ENCODE measurements around the gene OLFML2A. TPM values are rescaled to one million over a fixed set of nuclear protein-coding genes. Genes with fewer than 3 reads are reported as not detected.

Gene OLFML2A
- total RNA-seq, 1 experiment from 2014 or later, result not detected

GRCh38 chr9:124852829-124853531, 76.0 kb downstream of the OLFML2A start, which contains the start of gene WDR38:
Gene WDR38 (plus strand): TSS chr9:124853460. CDS start chr9:124853532, 72 bp downstream.
- DNase-seq (ENCODE audit: low spot score), result peak; percentile 86

GRCh38 chr9:124853605-124854143, 76.7 kb downstream of the OLFML2A start:
- no peak for DNase-seq (ENCODE audit: low spot score)

- DNase-seq (ENCODE audit: low spot score), result no peak
These were observed 77.2 kb downstream of the OLFML2A start for GRCh38 chr9:124854161-124854560.

DNA sequence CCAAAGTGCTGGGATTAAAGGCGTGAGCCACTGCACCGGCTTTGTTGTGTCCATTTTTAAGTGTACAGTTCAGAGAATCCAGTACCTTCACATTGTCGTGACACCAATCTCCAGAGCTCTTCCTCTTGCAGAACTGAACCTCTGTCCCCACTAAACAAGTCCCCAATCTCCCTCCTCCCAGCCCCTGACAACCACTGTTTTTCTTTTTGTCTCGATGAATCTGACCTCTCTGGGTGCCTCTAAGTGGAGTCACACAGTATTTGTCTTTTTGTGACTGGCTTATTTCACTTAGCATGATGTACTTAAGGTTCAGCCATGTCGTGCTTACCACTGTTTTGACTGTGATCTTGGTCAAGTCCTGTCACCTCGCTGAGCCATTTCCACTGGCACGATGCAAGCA, 77.9 kb downstream of the OLFML2A start:
- DNase-seq (ENCODE audit: low spot score), result no peak

DNA sequence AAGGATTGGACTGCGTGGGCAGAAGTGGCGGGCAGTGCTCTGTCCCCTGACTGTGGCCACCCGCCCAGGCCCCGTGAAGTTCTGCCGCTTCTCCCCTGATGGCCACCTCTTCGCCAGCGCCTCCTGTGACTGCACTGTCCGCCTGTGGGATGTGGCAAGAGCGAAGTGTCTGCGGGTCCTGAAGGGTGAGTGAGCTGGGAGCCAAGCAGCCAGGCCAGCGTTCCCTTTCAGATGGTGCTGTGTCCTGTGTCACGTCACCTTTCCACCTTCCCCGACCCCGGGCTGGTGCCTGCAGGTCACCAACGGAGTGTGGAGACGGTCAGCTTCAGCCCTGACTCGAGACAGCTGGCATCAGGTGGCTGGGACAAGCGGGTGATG, 78.6 kb downstream of the OLFML2A start:
- no peak for DNase-seq (ENCODE audit: low spot score)

DNA sequence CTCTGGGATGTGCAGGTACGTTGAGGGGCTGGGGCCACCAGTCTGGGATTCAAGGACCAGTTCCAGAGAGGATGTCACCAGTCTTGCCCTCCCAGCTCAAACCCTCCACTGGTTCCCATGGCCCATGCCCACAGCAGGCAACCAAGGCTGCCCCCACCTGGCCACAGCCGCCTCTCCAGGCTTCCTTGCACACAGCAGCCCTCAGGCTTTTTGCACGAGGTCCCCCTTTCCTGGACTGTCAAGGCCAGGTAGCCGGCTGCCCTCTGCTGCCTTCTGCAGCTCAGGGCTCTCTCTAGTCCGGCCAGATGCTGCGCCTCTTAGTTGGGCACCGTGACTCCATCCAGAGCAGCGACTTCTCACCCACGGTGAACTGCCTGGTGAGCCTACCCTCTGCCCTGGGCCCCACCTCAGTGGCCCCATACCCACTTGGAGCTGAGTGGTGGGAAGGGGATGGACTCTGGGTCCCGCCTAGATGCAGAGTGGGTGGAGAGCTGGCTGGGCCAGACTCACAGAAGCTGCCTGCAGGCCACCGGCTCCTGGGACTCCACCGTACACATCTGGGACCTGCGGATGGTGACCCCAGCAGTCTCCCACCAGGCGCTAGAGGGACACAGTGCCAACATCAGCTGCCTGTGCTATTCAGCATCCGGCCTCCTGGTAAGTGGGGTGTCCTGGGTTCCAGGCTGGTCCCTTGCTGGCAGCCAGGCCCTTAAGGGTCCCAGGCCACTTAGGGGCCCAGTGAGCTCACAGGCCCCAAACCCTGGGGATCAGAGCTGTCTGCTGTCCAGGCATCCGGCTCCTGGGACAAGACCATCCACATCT, 79.2 kb downstream of the OLFML2A start:
- DNase-seq (ENCODE audit: low spot score), result peak; percentile 60

DNA sequence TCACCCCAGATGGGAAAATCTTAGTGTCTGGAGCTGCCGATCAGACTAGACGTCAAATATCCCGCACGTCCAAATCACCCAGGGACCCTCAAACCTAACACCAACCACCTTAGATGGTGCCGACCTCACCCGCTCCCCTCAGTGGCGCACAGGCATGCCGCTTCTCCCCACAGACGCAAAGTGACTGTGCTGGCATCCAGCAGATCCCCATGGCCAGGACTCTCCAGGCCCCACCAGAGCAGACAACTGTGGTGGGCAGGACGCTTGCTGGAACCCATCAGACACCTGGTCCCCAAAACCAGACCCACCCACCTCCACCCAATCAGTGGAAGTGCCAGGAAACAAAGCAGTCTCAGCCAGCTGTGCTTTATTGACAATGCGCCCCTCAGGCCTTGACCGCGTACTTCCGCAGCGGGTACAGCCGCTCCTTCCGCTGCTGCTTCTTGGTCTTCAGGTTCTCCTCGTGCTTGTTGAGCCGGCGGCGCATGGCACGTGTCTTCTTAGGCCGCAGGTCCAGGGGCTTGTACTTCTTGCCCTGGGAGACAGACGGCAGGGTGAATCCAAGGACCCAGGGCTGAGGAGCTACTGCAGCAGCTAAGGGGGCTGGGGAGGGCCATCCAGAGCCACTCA, 80.7 kb downstream of the OLFML2A start:
- no peak for DNase-seq (ENCODE audit: low spot score)

- DNase-seq (ENCODE audit: low spot score), result no peak
These were observed 81.6 kb downstream of the OLFML2A start for GRCh38 chr9:124858330-124859046.

GRCh38 chr9:124859803-124860581, 83.1 kb downstream of the OLFML2A start:
- DNase-seq (ENCODE audit: low spot score), result no peak

- DNase-seq (ENCODE audit: low spot score), result no peak
These were observed 83.8 kb downstream of the OLFML2A start for GRCh38 chr9:124860582-124861341.

DNA sequence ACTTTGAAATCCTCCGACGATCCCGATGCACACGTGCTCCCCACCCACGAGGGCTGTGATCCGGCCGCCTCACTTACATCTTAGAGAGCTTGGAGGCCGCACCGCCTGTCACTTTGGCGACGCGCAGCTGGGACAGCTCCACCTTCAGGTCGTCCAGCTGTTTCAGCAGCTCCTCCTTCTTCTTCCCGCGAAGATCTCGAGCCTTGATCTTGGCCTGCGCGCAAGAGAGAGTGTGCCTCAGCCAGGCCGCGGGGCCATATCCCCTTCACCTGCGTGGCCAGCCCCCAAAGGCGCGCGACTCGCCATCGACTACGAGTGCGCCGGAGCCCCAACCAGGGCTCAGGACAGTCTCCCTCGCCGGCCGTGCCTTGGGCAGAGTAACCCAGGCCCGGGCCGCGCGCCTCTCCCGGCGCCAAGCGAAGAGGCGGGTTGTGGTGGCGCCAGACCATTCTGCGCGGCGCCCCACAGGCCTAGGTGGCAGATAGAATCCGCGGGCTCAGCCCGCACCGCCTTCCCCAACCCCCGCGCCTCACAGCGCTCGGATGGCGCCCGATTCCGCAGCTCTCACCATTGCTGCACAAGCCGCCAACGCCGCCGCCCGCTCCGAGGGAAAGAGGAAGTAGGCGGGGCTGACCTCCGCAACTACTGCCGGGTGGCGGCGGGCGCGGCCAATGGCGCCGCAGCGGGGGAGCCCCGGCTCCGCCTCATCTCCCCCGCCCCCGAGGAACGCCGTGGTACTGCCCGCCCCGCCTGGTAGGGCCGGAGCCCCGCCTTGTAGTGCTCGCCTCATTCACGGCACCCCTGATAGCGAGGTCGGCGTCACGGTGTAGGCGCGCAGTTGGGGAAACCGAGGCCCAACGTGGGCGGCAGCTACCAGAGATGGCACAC, 84.7 kb downstream of the OLFML2A start, which contains the start of the genes ARPC5L and RPL35:
TSS of gene ARPC5L (plus strand) at position 789 of the 888 bp plus-strand sequence. CDS start 7,161 bp downstream, outside the sequence.
TSS of gene RPL35 (minus strand) at position 616 of the 888 bp plus-strand sequence. CDS start at position 571, 45 bp downstream.
- peak; percentile 96 for DNase-seq (ENCODE audit: low spot score)

GRCh38 chr9:124863371-124863871, 86.5 kb downstream of the OLFML2A start:
- peak; percentile 40 for DNase-seq (ENCODE audit: low spot score)

Other genes starting within 250 kb of the OLFML2A start
- gene NR6A1, start 5.8 kb upstream of the OLFML2A start, total RNA-seq (2014; rRNA removed; shearing (Covaris generic)), result 3.4 and 4.7 TPM in 2 replicates
- not detected in 2 replicates for gene WDR38, start 76.3 kb downstream of the OLFML2A start, total RNA-seq (2014; rRNA removed; shearing (Covaris generic))
- gene RPL35, start 84.8 kb downstream of the OLFML2A start, total RNA-seq (2014; rRNA removed; shearing (Covaris generic)), result 3,028 and 3,073 TPM in 2 replicates
- gene ARPC5L, start 85.0 kb downstream of the OLFML2A start, total RNA-seq (2014; rRNA removed; shearing (Covaris generic)), result 66.9 and 76.1 TPM in 2 replicates
- gene GOLGA1, start 163.9 kb downstream of the OLFML2A start, total RNA-seq (2014; rRNA removed; shearing (Covaris generic)), result 5.0 and 5.4 TPM in 2 replicates

Data from HT-29 (cell line).